AG09319 (cell line): Measurements from ENCODE around the gene OR51B2.

Source experiments
- DNase-seq: peaks from one replicate; pipeline ENCODE4 v3.0.0-alpha.2; 2010; ENCODE audit warnings: low read depth; ENCODE audit errors: extremely low read depth
- TF ChIP-seq, protein P1 (sequence below): IDR thresholded peaks from 2 replicates; pipeline ENCODE4 v1.5.1; 2011; ENCODE audit warnings: low read depth, mild to moderate bottlenecking, inconsistent platforms, low read length, moderate library complexity

OR51B2 gene

DNA sequence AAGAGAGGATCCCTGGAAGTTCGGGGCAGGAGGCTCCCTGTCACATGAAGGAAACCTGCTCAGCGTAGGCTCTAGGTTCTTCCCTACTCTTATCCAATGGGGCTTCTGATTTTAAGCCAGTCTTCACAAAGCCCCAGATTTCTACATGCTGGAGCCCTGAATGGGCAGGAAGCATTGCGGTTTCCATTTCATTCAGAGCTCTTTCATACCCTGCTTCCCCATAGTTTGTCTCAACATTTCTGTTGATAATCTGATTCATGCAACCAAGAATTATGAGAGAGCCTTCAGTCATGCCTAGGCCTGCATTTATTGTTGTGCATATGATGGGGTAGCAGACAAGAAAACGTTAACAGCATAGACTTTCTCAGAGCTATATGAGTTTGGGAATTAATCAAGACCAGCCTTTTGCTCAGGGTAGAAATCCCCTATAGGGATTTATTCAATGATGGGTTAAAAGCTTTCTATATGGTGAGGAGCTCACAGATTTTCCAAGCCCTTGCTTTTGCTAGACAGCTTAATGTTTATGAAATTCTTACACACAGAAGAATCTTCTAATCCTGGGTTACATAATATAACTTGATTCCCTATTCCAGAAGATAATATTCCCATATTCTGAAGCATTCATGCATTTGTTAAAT lies 38.3 kb downstream of the OR51B2 start:
- TF ChIP-seq, protein P1, sequence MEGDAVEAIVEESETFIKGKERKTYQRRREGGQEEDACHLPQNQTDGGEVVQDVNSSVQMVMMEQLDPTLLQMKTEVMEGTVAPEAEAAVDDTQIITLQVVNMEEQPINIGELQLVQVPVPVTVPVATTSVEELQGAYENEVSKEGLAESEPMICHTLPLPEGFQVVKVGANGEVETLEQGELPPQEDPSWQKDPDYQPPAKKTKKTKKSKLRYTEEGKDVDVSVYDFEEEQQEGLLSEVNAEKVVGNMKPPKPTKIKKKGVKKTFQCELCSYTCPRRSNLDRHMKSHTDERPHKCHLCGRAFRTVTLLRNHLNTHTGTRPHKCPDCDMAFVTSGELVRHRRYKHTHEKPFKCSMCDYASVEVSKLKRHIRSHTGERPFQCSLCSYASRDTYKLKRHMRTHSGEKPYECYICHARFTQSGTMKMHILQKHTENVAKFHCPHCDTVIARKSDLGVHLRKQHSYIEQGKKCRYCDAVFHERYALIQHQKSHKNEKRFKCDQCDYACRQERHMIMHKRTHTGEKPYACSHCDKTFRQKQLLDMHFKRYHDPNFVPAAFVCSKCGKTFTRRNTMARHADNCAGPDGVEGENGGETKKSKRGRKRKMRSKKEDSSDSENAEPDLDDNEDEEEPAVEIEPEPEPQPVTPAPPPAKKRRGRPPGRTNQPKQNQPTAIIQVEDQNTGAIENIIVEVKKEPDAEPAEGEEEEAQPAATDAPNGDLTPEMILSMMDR: no peak
- DNase-seq: no peak

DNA sequence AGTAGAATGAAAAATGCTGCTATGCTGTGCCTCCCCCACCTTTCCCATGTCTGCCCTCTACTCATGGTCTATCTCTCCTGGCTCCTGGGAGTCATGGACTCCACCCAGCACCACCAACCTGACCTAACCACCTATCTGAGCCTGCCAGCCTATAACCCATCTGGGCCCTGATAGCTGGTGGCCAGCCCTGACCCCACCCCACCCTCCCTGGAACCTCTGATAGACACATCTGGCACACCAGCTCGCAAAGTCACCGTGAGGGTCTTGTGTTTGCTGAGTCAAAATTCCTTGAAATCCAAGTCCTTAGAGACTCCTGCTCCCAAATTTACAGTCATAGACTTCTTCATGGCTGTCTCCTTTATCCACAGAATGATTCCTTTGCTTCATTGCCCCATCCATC lies 39.5 kb downstream of the OR51B2 start:
- TF ChIP-seq, protein P1: no peak
- DNase-seq: no peak

- TF ChIP-seq, protein P1: no peak
- no peak for DNase-seq
These were observed 40.2 kb downstream of the OR51B2 start for GRCh38 chr11:5283882-5284281.

DNA sequence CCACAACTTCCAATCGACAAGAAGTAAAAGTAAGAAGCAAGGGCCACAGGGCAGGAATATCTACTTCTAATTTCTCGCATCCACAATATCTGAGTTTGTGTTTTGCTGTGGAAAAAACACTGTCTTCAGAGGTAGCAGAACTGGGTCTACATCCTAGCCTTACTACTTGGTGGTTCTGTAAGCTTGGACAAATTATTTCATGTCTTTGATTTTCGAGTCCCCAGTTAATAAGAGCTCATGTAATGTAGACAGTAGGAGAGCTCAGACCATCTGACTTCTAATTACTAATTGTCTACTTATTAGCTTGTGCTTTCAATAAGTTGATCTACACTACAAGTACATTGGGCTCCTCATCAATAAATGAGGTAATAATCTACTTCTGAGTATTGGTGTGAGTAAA lies 41.0 kb downstream of the OR51B2 start:
- DNase-seq: no peak
- TF ChIP-seq, protein P1: no peak

DNA sequence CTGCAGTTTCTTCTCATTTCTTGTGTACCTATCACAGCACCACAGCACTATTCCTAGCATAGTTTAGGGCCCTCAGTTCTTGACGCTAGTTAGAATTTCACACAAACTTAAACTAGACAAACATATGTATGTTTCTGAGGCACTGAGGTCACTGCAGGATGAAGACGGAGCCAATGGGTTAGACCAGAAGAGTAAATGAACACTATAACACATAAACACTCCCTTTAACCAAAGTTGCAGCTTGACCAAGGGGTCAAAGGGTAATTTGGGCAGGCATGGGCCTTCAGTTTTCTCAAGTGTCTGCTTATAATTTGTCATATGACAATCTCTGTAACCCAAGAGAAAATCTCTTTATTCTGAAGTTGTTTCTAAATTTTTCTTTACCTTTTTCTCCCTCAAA lies 41.5 kb downstream of the OR51B2 start:
- no peak for DNase-seq
- TF ChIP-seq, protein P1: no peak

- no peak for DNase-seq
- TF ChIP-seq, protein P1: no peak
These were observed 42.5 kb downstream of the OR51B2 start for GRCh38 chr11:5281596-5281995.

GRCh38 chr11:5280582-5281102 lies 43.5 kb downstream of the OR51B2 start:
- peak; percentile 95 for DNase-seq
- TF ChIP-seq, protein P1: no peak
